NCI-H2196 (cell line): Measurements from ENCODE around the gene KNDC1.
"Not testable (repeated sequence)": the region's sequence is repeated elsewhere in the genome, so short reads cannot be mapped to it uniquely, and the experiment has no call there.

Source experiments
- DNase-seq: peaks from one replicate; lab custom pipeline; 2025; ENCODE audit not compliant: unreplicated experiment; lab: John Stamatoyannopoulos, UW

KNDC1 gene

DNA sequence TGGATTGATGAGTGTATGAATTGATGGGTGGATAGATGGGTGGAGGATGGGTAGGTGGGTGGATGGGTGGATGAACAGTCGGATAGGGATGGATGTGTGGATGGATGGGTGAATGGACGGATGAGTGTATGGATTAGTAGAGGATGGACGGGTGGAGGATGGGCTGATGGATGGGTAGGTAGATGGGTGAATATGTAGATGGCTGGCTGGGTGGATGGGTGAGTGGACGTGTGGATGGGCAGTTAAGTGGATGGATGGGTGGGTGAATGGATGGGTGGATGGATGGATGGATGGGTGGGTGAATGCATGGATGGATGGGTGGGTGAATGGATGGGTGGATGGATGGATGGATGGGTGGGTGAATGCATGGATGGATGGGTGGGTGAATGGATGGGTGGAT, 15.6 kb downstream of the KNDC1 start:
- not testable (repeated sequence) for DNase-seq

- DNase-seq = no peak
Observed at GRCh38 chr10:133176546-133176945, 16.5 kb downstream of the KNDC1 start.

DNA sequence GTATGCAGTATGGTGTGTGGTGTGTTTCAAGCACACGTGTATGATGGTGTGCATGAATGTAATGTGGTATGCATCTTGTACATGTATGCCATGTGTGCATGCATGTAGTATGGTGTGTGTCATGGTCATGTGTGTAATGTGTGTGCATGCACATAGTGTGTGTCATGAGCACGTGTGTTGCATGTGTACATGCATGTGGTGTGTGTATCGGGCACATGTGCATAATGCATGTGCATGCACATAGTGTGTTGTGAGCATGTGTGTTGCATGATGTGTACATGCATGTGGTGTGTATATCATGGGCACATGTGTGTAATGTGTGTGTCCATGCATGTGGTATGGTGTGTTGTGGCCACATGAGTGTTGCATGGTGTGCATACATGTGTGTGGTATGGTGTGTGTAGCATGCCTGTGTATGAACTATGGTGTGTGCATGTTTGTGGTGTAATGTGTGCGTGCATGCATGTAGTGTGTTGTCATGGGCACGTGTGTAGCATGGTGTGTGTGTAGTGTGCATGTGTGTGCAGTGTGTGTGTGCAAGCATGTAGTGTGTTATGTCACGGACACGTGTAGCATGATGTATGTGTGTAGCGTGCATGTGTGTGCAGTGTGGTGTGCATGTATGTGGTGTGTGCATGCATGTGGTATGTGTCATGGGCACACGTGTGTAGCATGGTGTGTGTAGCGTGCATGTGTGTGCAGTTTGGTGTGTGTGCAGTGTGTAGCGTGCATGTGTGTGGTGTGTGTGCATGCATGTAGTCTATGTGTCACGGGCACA, 17.6 kb downstream of the KNDC1 start:
- no peak for DNase-seq

DNA sequence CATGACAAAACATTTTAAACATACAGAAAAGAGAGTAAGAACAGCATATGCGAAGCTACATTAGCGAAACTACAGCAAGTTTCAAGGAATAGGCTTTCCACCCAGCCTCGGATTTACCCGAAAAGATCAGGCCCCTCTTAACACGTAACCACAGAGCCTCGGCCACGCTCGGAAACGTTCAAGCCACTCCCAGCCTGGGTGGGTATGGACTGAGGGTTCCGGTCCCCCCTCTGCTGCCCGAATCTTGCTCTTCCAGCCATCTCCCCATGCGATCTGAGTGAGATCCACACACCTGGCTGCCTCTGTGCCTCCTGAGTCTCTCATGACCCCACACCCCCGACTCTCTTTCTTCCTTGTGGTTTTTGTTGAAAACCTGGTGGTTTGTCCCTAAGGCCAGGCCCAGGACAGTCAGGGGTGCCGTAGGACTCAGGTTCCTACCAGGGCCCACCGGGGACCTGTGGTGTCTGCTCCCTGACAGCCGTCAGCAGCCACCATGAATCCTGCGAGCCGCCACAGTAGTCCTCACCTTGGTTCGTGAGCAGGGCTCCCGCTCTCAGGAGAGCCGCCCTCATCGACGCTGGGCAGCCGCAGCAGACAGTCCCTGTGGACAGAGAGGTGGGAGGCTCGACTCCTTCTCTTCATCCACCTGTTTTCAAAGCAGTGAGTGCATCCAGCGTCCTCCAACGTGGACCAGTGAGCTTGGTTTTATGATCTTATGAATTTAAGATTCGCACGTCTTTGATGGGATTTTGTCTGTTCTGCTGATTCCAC, 18.5 kb downstream of the KNDC1 start:
- no peak for DNase-seq

DNA sequence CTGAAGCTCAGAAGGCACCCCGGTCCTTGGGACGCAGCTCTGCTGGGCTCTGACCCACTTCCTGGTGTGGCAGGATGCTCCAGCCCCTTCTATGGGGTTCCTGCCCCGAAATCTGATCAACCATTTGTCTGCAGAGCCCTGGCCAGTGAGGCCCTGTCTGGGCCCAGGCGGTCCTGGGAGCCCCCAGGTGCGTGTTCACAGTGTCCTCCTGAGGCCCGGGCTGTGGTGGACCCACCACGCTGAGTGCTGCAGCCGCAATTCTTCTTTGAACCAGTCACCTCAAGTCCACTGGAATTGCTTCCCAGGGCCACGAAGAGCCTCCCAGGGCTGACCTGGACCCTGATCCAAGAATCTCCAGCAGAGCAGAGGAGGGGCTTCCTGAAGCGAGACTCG, 19.1 kb downstream of the KNDC1 start:
- no peak for DNase-seq

DNA sequence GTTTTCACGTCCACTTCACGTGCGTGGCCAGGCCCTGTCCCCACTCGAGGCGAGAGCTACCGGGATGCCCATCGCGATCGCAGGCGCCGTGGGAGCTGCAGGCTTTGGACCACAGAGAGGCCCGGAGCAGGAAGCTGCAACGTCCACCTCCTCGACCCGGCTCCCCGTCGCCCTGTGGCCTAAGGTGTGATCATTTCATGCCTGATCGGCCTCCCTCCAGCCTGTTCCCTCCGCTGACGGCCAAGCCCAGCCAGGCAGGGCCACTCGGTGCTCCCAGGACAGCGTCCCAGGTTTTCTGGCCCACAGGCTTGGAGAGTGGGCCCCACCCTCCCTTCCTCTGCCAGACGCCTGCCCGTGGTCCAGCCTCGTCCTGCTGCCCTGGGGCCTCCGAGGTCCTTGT, 19.6 kb downstream of the KNDC1 start:
- DNase-seq = no peak

DNA sequence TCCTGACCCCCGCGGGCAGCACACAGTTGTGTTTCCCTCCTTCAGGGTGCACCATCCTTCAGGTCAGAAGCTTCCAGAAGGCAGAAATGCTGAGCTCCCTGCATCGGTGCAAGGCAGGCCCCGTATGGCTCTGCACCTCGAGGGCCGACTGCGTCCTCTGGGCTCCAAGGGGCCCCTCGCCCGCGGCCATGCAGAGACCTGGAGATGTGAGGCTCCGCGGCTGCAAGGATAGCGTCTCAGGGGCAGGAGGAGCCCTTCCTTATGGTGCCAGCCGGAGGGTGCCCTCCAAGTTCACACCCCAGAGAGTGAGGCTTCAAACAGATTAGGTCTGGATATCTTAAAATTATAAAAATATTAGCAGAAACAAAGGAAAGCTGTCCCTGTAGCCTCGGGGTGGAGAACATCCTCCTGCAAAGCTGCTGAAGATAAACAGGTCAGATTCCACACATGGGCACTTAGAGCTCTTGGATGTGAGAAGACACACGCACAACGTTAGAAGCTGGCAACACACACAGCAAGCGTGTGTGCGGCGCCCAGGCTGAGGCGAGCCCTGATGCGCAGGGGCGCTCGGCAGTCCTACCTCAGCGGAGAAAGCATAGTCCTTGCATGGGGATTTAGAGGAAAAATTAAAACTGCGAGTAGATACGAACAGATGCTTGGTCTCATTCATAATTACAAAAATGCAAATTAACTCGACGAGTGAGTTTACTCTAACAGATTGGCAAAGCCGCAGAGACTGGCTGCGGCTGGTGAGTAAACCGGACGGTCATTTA, 20.4 kb downstream of the KNDC1 start:
- no peak for DNase-seq

DNA sequence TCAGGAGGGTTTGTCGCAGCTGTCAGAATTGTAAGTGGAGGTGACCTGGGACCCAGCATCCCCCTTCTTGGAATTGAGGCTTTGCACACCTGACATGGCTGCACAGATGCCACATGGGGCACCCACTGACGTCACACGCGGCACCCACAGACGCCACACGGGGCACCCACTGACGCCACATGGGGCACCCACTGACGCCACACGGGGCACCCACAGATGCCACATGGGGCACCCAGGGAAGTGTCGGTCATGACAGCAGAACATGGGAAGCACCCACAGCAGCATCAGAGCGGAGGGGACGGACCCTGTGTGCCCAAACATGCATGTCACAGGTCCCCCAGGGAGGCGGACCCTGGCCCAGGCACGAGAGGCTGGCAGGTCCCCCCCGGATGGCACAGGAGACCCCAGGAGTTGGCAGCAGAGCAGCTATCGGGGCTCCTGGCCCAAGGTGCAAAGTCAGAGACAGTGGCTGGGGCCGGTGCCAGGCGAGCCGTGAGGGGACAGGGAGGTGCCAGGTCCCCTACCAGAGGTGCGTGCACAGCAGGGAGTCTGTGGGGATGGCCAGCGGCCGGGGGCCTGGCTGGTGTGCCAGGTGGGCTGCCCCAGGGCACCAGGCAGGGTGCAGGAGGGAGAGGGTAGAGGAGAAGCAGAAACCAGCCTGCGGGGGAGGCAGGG, 21.1 kb downstream of the KNDC1 start:
- no peak for DNase-seq

GRCh38 chr10:133182190-133182589, 22.2 kb downstream of the KNDC1 start:
- DNase-seq = no peak

GRCh38 chr10:133182791-133183645, 23.0 kb downstream of the KNDC1 start:
- DNase-seq = no peak

GRCh38 chr10:133183646-133184378, 23.8 kb downstream of the KNDC1 start:
- no peak for DNase-seq

DNA sequence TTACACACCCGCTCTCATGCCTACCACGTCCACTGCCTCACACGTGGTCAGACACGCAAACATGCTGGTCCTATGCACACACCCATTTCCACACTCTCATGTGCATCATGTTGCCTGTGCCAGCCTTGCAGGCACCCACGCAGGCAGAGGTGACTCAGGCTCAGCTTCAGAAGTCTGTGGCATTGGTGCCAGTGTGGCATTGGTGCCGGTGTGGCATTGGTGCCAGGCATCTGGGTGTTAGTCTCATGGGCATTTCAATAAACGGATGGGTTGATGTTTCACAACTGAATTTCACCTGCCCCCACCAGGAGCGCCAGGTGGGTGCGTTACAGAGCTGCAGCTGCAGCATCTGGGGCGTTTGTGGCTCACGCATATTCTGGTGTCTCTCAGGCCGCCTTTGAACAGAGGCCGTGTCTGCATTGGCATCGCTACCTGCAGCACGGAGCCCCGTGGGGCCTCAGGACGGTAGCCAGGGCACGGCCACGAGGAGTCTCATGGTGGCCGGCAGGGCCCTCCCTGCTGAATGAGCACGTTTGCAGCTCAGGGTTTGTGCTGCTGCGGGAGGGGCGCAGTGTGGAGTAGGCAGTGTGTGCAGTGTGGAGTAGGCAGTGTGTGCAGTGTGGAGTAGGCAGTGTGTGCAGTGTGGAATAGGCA, 24.7 kb downstream of the KNDC1 start:
- DNase-seq = no peak

DNA sequence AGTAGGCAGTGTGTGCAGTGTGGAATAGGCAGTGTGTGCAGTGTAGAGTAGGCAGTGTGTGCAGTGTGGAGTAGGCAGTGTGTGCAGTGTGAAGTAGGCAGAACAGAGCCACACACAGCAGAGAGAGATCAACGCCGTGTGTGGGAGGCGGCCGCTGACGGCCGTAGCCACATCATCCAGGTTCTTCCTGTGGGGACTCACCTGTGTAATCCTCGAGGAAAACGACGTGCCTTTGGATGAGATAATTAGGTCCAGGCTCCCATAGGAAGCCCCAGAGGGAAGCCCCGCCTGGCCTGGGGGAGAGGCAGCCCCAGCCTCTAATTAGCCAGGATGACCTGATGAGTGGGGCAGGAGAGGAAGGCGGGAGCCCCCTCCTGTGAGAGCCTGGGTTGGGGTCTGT, 25.4 kb downstream of the KNDC1 start:
- no peak for DNase-seq

GRCh38 chr10:133185916-133186315, 25.9 kb downstream of the KNDC1 start:
- no peak for DNase-seq

GRCh38 chr10:133186416-133187090, 26.5 kb downstream of the KNDC1 start:
- DNase-seq = no peak

DNA sequence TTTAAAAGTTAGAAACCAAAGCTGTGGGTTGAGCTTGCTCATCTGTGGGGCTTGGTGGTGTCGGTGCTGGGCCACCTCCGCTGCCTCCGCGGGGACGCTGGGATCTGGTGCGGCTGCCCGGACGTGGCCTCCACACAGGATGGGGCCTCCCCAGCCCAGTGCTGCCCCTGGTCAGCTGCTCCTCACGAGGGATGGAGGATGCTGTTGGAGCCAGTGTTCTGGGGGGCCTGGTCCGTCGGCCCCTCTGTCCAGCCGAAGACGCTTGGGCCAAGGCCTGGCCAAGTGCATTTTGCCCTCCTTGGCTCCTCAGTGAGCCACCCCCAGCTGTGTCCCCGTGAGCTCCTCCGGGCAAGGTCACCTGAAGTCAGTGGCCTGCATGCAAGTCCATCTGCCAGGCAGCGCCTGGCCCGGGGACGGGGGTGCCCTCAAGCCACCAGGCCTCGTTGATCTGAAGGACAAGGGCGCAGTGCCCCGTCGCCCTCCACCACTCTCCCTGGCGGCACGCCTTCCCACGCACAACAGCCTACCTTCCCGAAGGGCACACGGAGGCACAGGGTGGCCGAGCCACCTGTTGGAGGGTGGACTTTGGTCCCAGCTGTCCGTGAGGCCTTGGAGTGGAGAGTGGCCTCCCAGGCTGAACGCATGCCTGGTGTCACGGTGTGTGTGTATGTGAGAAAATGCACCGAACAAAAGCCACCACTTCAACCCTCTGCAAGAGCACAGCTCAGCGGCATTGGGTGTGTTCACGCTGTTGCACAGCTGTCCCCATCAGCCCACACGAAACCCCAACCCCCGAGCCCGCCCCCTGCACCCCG, 27.3 kb downstream of the KNDC1 start:
- no peak for DNase-seq

DNA sequence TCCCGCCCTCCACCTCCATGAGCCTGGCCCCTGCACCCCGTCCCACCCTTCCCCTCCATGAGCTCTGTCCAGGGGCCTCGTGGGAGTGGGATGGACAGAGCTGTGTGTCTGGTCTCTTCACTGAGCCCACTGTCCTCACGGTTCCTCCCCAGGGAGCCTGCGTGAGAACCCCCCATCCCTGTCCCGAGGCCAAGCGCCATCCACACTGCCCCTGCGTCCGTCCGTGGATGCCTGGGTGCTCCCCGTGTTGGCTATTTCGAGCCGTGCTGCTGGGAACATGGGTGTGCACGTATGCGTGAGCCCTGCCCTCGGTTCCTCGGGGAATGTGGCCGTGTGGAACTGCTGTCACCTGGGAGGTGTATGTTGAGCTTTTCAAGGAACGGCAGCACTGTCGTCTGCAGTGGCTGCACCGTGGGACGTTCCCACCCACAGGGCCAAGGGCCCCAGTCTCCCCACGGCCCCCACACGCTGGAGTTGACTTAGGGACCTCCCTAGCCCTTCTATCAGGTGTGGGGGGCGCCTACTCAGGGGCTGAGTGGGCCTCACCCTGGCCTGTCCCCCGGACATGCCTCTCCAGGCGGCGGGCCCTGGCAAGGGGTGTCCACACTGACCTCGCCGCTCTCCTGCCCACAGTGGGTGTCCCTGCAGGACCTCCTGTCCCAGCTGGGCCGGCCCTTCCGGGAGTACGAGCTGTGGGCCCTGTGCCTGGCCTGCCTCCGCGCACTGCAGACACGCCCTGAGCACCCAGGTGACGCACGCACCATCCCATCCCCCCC, 28.1 kb downstream of the KNDC1 start:
- DNase-seq = no peak
